CD1c-positive myeloid dendritic cell (primary cell): Measurements from ENCODE around the gene XYLT1.
A peak's percentile ranks its signal among the peaks of the same experiment; 100 is the strongest.

ENCODE experiments used
- DNase-seq: peaks from one replicate; pipeline ENCODE4 v3.0.0-alpha.2; 2016; ENCODE audit errors: extremely low spot score

XYLT1 gene

DNA sequence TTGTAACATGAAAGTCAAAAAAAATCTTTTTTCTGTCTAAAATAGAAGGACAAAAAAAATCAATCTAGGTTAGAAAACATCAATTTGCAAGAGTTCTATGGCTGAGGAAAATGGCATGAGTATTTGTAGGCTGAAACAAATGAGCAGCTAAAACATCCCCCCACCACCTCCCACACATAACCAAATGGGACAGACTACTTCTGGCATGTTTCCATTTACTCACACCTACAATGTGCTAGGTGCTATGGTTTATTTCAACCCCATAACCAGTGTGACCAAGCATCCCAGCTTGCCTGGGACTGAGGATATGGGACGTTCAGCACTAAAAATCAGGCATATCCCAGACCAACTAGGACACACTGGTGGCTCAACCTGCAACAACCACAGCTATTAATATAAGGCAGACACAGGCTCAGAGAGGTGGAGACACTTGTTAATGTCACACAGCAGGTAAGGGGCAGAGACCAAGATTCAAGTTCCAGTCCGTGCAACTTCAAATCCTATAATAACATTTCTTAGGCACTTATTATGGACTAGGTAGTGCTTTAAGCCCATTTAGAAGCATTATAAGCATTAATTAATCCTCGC lies 96.0 kb downstream of the XYLT1 start:
- DNase-seq: no peak

DNA sequence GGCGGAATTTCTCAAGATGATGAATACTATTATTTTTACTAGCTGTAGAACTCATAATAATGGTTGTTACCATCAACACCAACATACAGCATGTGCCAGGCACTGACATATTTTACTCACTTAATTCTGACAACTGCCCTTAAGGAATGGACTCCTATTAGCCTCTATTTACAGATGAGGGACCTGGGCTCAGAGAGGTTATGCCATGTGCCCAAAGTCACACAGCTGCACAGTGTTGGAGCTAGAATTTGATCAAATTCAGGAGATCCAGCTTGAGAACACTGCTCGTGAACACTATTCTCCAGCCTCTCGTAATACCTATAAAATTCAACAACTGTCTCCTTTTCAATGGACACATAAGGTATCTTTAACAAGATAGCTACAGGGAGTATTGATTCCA lies 97.2 kb downstream of the XYLT1 start:
- DNase-seq: no peak

DNA sequence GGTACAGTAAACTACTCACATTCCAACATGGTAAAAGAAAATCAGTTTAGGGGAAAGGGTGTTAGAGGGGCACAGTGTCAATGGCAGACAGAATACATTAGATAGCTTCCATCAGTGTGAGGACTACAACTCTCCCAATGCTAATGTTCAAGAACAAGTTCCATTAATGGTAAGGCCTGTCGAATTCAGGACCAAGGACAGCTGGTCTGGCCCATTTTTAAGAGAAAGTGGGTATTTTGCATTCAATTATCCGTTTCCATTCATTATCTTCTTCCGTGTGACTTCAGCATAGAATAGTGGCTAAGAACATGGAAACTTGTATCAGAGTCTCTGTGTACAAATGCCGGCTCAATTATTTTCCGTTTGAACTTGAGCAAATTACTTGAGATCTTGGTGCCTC lies 98.4 kb downstream of the XYLT1 start:
- DNase-seq: no peak

DNA sequence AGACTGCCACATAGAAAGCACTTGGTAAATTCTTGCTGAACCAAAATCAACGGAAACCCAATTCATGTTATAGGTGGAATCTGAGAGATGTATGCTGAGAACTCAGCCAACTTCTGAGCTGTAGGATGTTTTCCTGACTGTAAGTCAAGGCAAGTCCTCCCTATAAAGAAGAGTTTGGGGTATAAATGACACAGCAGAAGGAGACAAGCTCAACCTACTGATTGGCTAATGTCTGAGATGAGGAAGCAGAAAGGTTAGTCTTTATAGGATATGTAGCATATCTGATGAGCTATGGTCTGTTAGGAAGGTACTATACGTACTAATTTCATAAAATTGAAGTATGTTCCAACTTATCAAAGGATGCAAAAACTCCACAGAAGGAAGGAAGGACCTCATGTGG lies 99.5 kb downstream of the XYLT1 start:
- DNase-seq: no peak

DNA sequence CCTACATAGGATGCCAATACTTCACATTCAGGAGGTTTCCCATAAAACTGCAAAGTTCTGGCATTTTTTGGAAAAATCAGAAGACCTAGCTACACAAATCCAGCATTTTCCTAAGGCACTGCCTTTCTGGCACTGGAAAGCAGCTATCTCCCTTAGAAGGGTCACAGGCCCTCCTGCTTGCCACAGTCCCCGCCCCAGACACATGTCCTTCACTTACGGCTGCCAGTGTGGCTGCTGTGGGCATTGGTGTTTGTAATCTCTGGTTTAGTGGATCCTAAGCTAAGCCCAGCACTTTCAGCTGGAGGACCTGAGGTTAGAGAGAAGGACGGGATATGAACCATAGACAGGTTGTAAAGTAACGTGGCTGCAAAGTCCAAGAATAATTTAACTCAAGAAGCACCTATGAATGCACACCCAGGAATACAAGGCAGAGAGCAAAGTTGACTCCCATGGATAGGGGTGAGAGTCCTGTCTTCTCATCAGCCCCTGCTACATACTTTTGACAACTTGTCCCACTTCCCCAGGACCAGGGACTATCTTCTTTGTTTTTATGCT lies 100.0 kb downstream of the XYLT1 start:
- no peak for DNase-seq

DNA sequence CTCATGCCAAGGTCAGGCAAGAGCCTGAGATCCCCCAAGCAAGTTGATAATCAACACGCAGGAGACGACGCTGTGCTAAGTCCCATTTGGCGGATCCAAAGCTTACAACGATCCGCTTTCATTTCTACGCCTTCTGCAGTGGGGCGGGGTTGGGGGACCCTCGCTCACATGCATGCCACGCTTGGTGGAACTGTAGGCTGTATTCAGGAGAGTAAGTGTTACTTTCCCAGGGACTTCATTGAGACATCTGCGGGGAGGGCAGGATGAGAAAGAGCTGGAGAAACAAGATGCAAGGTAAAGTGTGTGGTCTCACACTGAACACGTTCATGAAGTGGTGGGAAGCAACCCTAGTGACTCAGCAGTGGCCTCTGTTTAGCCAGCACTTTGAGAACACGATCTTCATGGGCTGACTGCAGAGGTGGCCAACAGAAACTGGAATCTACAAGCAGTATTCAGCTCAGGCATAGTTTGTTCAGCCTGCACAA lies 100.5 kb downstream of the XYLT1 start:
- peak; percentile 50 for DNase-seq

DNA sequence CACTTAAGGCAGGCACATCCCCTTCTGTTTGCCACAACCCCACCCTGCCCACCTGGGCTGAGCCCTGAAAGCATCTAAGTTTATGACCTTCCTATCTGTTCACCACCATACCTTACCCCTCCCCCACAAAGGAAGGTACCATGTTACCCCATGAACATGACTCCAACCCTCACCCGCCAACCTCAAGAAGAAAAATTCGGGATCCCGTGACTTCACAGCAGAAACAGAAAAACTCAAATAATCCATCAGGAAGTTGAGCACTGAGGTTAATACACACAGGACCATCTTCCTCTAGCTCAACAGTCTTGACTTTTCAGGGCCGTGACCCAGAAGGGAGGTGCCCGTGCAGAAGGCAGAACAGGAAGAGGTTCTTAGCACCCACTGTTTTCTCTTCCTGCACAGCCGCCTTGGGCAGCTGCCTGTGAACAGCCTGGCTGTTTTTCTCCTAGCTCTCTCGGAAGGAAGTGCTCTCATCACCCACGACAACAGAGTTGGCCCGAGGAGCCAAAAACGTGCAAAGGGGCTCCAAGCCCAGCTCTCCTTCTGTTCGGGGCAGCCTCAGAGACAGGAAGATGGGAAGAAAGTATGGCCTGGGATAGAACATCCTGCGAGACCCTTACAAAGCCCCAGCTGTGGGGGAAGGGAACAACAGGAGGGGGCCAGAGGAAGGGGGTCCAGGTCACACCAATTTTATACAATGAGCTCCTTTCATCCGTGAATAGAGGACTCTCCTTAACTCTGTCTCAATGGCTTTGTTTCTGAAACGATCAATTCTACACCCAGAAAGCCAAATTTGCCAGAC lies 101.1 kb downstream of the XYLT1 start:
- DNase-seq: peak; percentile 92

DNA sequence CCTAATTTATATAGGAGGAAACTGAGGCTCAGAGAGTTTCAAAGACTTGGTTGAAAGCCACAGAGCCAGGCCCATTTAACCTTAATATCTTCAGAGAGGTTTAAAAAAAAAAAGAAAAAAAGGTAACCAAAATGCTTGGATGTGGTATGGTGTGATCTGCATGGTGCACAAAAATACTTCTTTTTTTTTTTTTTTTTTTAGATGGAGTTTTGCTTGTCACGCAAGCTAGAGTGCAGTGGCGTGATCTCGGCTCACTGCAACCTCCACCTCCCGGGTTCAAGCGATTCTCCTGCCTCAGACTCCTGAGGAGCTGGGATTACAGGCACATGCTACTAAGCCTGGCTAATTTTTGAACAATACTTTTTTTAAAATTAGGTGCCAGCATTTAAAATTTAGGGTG lies 101.8 kb downstream of the XYLT1 start:
- peak; percentile 28 for DNase-seq

DNA sequence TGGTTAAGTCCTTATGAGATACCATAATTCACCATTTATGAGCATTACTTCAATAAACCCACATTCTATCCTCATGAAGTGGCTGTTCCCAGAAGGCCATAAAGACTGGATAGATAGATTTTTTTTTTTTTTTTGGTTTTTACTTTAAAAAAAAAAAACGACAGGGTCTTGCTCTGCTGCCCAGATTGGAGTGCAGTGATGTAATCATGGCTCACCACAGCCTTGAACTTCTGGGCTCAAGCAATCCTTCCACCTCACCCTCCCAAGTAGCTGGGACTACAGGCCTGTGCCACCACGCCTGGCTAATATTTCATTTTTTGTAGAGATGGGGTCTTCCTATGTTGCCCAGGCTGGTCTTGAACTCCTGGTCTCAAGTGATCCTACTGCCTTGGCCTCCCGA lies 102.3 kb downstream of the XYLT1 start:
- DNase-seq: no peak

DNA sequence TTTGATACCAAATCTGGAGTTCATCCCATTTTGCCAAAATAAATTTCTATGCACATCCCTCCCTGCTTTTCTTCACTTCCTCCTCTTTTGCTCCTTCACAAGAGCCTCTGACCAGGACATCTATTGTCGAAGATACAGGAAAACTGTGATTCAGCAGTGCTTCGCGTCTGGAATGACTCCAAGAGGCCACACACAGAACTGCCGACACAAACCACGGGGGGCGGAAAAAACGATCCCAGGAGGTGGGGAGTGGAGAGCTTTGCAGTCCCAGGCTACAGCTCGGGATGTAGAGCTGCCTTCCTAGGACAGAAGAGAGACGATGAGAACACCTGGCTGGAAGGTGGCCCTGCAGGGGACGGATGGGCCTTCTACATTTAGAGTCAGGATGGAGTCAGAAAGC lies 102.8 kb downstream of the XYLT1 start:
- DNase-seq: peak; percentile 43

DNA sequence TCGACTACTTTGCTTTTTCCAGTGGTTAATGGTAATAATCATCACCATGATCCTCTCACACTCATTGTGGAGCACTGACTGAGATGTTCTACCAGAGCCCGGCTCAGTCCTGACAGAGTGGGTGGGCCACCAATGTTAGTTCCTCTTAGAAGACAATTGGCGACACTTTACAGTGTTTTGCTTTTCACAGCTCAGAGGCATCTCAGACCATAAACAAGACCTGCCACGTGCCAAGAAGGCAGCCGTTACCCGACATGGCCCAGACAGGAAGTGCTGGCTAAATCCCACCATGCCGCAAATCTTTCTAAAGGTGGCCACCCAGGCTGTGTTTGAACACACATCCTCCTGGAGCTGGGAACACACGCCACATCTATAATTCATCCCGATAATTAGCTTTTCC lies 103.7 kb downstream of the XYLT1 start:
- peak; percentile 88 for DNase-seq

DNA sequence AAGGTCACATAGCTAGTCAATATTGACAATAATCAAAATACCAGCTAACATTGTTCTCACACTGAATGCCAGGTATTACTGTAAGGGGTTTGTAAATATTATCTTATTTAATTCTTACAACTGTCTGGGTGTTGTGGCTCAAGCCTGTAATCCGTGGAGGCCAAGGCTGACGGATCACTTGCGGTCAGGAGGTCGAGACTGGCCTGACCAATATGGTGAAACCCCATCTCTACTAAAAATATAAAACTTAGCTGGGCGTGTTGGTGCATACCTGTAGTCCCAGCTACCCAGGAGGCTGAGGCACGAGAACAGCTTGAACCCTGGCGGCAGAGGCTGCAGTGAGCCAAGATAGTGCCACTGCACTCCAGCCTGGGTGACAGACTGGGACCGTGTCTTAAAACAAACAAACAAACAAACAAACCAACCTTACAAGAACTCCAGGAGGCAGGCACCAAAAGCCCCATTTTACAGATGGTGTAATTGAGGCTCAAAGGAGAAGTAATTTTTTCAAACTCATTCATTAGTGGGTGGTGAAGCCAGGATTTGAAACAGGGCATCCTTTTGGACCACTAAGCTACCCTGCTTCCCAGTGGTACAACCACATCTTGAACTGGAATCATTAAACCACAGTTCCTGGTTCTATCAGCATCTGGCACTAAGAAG lies 104.3 kb downstream of the XYLT1 start:
- no peak for DNase-seq

DNA sequence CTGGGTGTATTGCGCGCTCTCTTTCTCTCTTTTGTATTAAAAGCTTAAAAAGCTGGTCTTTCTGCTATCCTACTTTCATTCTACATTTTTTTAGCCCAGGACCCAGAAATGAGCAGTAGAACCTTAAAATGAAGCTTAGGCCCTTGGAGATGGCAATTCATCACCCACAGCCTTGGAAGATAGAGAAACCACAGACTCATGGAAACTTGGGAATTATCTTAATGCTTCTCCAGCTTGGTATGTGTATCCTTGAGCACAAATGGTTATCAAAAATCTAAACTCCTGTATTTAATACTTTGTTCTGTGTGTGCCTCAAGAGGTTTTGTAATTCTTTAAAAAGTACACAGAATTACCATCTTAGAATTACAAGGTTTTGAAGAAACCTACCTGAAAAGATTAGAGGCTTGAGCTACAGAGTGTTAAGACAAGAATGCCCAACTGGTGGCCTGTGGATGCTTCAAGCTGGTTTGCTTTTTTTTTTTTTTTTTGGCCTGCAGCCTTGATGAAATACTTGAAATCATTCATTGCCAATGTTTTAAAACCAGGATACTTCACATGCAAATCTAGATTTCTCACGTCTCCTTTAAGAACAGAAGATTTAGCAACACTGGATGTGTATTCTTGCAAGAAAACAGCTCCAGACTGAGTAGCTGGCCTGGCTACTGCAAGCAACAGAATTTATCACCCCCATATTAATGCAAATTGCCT lies 105.0 kb downstream of the XYLT1 start:
- no peak for DNase-seq

DNA sequence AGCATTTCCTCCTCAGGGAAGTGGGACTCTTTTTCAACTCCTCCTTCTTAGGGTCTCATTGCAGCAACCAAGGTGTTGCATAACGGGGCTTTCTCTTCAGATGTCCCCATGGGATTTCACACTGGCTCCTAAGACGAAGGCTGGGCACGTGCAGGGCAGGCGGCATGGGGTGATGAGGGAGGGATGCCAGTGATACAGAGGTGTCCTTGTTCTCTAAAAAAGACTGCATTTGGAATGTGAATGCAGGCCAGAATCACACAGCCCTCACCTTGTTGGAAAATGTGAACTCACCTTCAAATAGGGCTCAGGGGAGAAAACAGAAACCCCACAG lies 105.6 kb downstream of the XYLT1 start:
- peak; percentile 32 for DNase-seq

DNA sequence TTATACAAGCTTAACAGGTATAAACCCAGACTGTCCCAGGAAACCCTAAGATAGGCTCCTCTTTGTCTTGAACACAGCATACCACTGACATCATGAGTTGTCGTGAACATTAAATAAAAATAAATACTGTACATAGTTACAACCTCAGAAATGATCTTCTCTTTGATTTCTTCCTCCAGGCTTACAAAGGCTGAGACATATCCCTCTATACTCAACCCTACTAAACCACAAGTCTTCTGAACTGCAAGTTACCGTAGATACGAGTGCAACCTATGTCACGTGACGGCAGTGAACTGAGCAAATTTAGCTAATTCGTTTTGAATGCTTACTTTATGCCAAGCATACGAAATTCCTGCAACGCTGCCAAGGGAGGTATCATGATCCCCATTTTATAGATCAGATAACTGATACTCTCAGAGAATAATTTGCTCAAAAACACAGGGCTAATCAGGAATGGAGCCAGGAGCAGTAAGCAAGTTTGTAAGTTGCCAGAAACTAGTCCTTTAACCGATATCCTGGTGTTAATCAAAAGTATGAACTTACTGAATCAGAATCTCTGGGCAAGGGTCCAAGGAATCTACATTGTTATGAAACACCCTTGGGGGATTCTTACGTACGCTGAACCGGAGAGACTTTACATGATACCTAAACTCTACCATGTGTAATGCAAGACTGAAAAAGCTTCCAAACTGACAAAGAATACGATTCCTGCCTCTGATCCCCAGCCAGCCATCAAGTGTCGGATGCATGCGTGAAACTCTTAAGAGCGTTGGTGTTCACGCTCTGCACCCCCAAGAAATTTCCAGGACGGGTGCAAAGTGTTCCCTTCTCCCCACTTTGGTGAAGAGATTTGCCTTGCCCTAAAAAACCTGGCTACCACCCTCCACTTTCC lies 106.2 kb downstream of the XYLT1 start:
- DNase-seq: peak; percentile 49

DNA sequence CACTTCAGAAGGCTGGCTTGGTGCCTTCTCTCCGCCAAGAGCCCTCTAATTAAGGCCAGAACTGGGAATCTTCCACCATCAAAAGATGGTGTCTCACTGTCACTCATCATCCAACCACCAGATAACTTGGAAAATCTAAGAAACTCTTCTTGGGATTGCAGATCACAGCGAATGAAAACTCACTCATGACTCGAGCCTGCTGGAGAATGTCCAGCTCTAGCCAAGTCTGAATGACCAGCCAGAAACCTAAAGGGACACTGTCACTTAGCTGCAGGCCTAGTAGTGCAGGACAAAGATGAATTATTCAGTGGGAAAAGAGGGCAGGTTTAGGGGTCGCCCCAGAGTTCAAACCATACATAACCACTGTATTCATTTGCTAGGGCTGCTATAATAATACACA lies 107.8 kb downstream of the XYLT1 start:
- DNase-seq: no peak

DNA sequence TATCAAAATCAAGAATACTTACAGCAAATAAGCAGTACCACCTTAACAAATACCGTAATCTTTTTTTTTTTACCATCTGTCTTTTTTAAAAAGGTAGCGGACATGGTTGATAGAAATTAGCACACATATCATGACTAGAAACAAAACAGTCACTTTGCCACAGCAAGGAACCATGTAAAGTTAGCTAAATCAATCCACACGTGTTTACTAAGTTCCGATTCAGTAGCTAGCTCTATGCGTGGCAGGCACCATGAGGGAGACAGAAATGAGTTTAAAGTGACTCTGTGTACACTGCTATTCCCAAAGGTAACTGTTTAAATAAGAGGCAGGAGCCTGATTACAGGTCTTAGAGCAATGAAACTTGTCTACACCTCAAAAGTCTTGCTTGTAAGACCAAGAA lies 108.6 kb downstream of the XYLT1 start:
- DNase-seq: no peak

DNA sequence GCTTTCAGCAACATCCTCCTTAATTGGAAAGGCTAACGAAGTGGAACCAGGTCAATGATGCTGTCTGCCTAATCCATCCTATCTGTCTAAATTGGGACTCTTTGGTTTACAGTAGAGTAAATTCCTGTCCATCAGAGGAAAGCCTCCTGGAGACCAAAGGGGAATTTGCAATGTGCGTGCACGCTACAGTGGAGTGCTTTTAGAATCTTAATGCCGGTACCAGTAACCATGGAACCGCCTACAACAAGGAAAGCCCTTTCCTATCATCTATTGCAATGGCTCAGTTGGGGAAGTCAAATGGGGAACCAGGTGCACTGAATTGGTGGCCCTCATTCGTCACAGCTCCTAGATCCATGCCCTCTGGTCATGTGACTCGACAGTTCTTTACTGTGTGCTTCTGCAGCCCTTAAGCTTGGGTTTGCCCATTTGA lies 110.1 kb downstream of the XYLT1 start:
- DNase-seq: peak; percentile 96

DNA sequence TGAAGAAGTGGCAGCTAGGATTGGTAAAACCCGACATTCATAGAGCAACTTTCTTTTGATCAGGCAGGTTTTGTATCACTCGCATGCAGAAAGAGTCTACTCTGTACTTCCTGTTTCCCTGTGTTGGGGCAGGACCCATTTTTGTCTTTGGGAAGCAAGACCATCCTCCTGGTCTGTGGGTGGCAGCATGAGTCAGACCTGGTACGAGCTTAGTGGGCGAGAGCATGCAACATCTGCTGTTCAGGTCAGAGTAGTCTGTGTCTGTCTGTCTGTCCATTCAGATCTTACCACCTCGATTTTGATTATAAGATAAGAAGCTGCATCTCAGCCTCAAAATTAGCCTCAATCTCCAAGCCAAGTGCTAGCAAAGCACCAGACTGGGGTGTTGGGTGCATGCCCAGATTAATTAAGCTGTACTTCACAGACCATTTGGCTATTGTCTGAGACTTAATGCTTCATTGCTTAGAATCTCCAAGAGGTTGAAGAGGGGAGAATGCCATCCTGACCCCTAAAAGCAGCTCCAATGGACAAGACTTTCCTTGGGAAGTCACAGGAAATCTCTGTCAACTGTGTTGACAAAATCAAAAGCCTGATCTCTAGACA lies 110.9 kb downstream of the XYLT1 start:
- DNase-seq: peak; percentile 95

DNA sequence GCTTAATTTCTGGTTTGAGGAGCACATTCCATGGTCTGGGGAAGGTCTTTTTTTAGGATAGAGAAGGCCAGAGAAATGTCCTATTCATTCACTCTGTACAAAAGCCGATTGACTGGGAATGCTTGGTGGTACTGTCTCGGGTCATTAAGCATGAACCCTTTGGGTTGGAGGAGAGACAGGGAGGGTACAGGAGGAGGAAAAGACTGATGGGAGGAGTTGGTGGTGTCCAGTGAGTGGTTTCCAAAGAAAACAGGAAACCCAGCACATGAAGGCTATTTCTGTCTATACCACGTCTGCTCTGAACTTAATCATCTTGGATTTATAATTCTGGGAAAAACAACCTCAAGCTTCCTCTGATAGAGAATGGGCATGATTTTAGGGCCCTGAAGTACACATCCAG lies 111.9 kb downstream of the XYLT1 start:
- DNase-seq: peak; percentile 74

DNA sequence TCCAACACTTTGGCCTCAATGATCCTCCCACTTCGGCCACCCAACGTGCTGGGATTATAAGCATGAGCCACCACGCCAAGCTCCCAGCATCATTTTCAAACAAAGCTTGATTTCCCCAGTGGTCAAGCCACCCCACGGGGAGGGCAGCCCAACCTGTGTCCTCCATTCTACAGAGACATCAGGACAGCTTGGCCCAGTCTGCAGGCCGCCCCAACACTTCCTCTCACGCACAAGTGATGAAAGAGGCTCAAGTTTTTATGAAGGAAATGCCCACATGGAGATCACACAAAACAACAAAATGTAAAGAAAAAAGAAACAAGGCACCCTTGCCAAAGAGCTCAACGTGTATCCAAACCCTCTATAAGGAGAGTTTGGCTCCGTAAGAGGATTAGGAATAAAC lies 112.4 kb downstream of the XYLT1 start:
- DNase-seq: peak; percentile 82
